KMS-11 (cell line): ENCODE data around the gene RNF151.

Experiments used
- H2AFZ ChIP-seq: fragments of 200-600 bp; sonication (generic); 2 replicates; pipeline ENCODE4 v1.6.1; 2016; ENCODE audit warnings: antibody characterized with exemption, mixed run types, low read depth
- H3K27ac ChIP-seq: fragments of 200-600 bp; sonication (generic); 2 replicates; pipeline ENCODE4 v1.6.1; 2016; ENCODE audit warnings: mild to moderate bottlenecking, mixed run types
- H3K27me3 ChIP-seq: fragments of 200-600 bp; sonication (generic); 2 replicates; pipeline ENCODE4 v1.6.1; 2017; ENCODE audit warnings: mild to moderate bottlenecking, low read depth, mixed run types, moderate library complexity; ENCODE audit not compliant: insufficient read depth
- H3K36me3 ChIP-seq: fragments of 200-600 bp; sonication (generic); 2 replicates; pipeline ENCODE4 v1.6.1; 2017; ENCODE audit warnings: mild to moderate bottlenecking, mixed run types; ENCODE audit not compliant: insufficient read depth
- H3K4me1 ChIP-seq: fragments of 200-600 bp; sonication (generic); 2 replicates; pipeline ENCODE4 v1.6.1; 2016; ENCODE audit warnings: mild to moderate bottlenecking, low read depth, mixed run types; ENCODE audit not compliant: poor library complexity, severe bottlenecking
- H3K4me2 ChIP-seq: fragments of 200-600 bp; sonication (generic); 2 replicates; pipeline ENCODE4 v1.7.0; 2016; ENCODE audit warnings: mild to moderate bottlenecking, mixed run types
- H3K4me3 ChIP-seq: fragments of 200-600 bp; sonication (generic); IDR thresholded peaks from 2 replicates; pipeline ENCODE4 v1.6.1; 2017; ENCODE audit warnings: low read depth, low read length, mixed read lengths; ENCODE audit not compliant: insufficient read depth
- H3K79me2 ChIP-seq: fragments of 200-600 bp; sonication (generic); 2 replicates; pipeline ENCODE4 v1.6.1; 2016; ENCODE audit warnings: low read depth, mixed run types; ENCODE audit not compliant: insufficient read depth
- H3K9ac ChIP-seq: fragments of 200-600 bp; sonication (generic); 2 replicates; pipeline ENCODE4 v1.6.1; 2016; ENCODE audit warnings: mild to moderate bottlenecking, mixed run types
- H4K20me1 ChIP-seq: fragments of 200-600 bp; sonication (generic); 2 replicates; pipeline ENCODE4 v1.6.1; 2016; ENCODE audit warnings: mild to moderate bottlenecking, mixed run types; ENCODE audit not compliant: insufficient read depth
- TF ChIP-seq, protein P1 (sequence below): fragments of 200-600 bp; sonication (generic); conservative IDR thresholded peaks from 2 replicates; pipeline ENCODE4 v1.6.1; 2017; ENCODE audit warnings: low read depth, mild to moderate bottlenecking, antibody characterized with exemption, low read length, moderate library complexity, mixed read lengths

The RNF151 gene

DNA sequence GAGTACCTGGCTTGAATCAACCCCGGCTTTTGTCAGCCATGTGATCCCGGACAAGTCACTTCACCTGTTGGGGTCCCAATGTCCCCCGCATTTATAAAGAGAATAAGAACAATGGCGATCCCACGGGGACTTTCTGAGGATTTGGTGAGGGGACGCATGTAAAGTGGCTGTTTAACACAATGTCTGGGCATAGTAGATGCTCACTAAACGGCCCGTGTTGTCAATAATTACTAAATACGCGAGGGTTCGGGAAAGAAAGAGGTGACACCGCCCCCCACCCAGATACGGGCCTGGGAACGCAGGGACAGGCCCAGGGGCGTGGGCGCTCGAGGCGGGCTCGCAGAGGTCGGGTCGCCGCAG lies 24.9 kb downstream of the RNF151 start:
- no peak overlapping the region for H2AFZ ChIP-seq
- H3K9ac ChIP-seq: no peak overlapping the region
- peaks cover 23% of the 10 kb centered on the region for H3K4me1 ChIP-seq
- no peak overlapping the region for H3K27ac ChIP-seq
- TF ChIP-seq, protein P1, sequence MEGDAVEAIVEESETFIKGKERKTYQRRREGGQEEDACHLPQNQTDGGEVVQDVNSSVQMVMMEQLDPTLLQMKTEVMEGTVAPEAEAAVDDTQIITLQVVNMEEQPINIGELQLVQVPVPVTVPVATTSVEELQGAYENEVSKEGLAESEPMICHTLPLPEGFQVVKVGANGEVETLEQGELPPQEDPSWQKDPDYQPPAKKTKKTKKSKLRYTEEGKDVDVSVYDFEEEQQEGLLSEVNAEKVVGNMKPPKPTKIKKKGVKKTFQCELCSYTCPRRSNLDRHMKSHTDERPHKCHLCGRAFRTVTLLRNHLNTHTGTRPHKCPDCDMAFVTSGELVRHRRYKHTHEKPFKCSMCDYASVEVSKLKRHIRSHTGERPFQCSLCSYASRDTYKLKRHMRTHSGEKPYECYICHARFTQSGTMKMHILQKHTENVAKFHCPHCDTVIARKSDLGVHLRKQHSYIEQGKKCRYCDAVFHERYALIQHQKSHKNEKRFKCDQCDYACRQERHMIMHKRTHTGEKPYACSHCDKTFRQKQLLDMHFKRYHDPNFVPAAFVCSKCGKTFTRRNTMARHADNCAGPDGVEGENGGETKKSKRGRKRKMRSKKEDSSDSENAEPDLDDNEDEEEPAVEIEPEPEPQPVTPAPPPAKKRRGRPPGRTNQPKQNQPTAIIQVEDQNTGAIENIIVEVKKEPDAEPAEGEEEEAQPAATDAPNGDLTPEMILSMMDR: no peak
- peaks cover 5% of the 10 kb centered on the region for H3K27me3 ChIP-seq
- no peaks in the 10 kb centered on the region for H3K79me2 ChIP-seq
- H3K4me3 ChIP-seq: no peak overlapping the region
- H4K20me1 ChIP-seq: no peaks in the 10 kb centered on the region
- H3K36me3 ChIP-seq: no peaks in the 10 kb centered on the region
- H3K4me2 ChIP-seq: peak overlapping the region; percentile 31; the same call in 1 of the 2 replicates

DNA sequence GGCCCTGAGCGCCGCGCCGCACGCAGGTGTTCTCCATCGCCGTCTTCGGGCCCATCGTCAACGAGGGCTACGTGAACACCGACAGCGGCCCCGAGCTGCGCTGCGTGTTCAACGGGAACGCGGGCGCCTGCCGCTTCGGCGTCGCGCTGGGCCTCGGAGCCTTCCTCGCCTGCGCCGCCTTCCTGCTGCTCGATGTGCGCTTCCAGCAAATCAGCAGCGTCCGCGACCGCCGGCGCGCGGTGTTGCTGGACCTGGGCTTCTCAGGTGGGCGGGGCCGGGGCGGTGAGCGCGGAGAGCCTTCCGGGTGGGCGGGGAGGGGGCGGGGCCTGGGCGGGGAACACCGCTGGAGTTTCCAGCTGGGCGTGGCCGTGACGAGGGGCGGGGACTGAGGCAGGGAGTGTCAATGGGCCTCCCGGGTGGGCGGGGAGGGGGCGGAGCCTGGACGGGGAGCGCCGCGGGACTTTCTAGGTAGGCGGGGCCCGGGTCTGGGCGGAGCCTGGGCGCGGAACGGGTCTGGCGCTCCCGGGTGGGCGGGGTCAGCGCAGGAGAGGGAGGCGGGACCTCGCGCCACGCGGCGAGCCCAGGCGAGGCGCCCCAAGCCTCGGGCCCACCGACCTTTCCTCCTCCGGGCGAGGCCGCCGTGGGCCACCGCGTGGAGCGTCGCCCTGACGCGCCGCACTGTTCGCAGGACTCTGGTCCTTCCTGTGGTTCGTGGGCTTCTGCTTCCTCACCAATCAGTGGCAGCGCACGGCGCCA lies 25.5 kb downstream of the RNF151 start:
- peaks cover 23% of the 10 kb centered on the region for H3K4me1 ChIP-seq
- H3K79me2 ChIP-seq: no peaks in the 10 kb centered on the region
- H3K27me3 ChIP-seq: peaks cover 5% of the 10 kb centered on the region
- TF ChIP-seq, protein P1: no peak
- H2AFZ ChIP-seq: peak overlapping the region; percentile 81
- H4K20me1 ChIP-seq: no peaks in the 10 kb centered on the region
- H3K27ac ChIP-seq: no peak overlapping the region
- peak overlapping the region; percentile 31; the same call in 1 of the 2 replicates for H3K4me2 ChIP-seq
- H3K9ac ChIP-seq: no peak overlapping the region
- H3K4me3 ChIP-seq: no peak overlapping the region
- no peaks in the 10 kb centered on the region for H3K36me3 ChIP-seq

DNA sequence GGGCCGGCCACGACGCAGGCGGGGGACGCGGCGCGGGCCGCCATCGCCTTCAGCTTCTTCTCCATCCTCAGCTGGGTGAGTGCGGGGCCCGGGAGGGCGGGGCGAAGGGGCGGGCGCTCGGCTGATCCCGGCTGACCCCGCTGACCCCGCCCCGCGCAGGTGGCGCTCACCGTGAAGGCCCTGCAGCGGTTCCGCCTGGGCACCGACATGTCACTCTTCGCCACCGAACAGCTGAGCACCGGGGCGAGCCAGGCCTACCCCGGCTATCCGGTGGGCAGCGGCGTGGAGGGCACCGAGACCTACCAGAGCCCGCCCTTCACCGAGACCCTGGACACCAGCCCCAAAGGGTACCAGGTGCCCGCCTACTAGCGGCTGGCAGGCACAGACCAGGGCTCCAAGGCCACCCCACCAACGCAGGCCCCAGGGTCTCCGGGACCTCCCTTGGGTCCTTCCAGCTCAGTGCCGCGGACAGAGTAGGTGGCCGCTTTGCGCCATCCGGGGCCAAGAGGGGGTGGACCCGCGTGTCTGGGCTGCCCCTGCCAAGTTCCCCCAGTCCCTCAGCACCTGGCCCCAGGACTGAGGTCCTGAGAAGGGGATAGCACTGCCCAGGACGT lies 26.2 kb downstream of the RNF151 start:
- H3K27ac ChIP-seq: no peak overlapping the region
- TF ChIP-seq, protein P1: no peak
- no peaks in the 10 kb centered on the region for H3K79me2 ChIP-seq
- H3K4me1 ChIP-seq: peaks cover 23% of the 10 kb centered on the region
- no peaks in the 10 kb centered on the region for H3K36me3 ChIP-seq
- peaks cover 5% of the 10 kb centered on the region for H3K27me3 ChIP-seq
- peak overlapping the region; percentile 81; the same call in 1 of the 2 replicates for H2AFZ ChIP-seq
- no peak overlapping the region for H3K9ac ChIP-seq
- H3K4me3 ChIP-seq: no peak overlapping the region
- H4K20me1 ChIP-seq: no peaks in the 10 kb centered on the region
- no peak overlapping the region for H3K4me2 ChIP-seq

DNA sequence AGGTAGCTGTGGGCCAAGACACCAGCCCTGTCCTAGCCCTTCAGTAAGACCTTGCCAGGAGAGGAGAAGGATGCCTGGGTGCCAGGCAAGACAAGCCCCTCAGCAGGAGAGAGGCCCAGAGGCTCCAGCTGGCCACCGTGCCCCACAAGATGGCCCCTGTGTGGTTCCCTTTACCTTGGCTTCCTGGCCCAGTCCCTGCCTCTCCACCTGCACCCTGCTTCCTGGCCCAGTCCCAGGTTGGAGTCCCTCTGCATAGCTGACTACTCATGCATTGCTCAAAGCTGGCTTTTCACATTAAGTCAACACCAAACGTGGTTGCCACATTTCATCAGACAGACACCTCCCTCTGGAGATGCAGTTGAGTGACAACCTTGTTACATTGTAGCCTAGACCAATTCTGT lies 27.1 kb downstream of the RNF151 start:
- no peaks in the 10 kb centered on the region for H4K20me1 ChIP-seq
- no peaks in the 10 kb centered on the region for H3K79me2 ChIP-seq
- H3K27ac ChIP-seq: no peak overlapping the region
- H3K4me1 ChIP-seq: peaks cover 23% of the 10 kb centered on the region
- no peak overlapping the region for H3K4me3 ChIP-seq
- no peak overlapping the region for H3K4me2 ChIP-seq
- no peak overlapping the region for H2AFZ ChIP-seq
- TF ChIP-seq, protein P1: no peak
- peaks cover 5% of the 10 kb centered on the region for H3K27me3 ChIP-seq
- H3K9ac ChIP-seq: no peak overlapping the region
- no peaks in the 10 kb centered on the region for H3K36me3 ChIP-seq
